KBM-7 (cell line): ENCODE results near the gene DOCK3.

Experiments used
- DNase-seq: peaks from one replicate; pipeline ENCODE4 v3.0.0-alpha.2; 2015
- in situ Hi-C: fragments of 300-500 bp; cut with MboI; formaldehyde crosslinking; loops from 2 replicates; pipeline ENCODE4 v1.14.3; 2020; ENCODE audit warnings: low sequenced_read_pairs, low pct_unique_long_range_greater_than_20kb, mixed read lengths

DOCK3 gene

GRCh38 chr3:51392355-51393133, 717.8 kb downstream of the DOCK3 start:
- DNase-seq = no peak
- in situ Hi-C loops = loop anchor here (25.0 kb wide), 1 partner anchor 730 kb away; the partner anchor contains the start of gene DOCK3

GRCh38 chr3:51393134-51393495, 718.4 kb downstream of the DOCK3 start:
- in situ Hi-C loops = loop anchor here (25.0 kb wide), 1 partner anchor 731 kb away; the partner anchor contains the start of gene DOCK3
- DNase-seq = no peak

GRCh38 chr3:51393564-51393963, 718.8 kb downstream of the DOCK3 start:
- in situ Hi-C loops = loop anchor here (25.0 kb wide), 1 partner anchor 731 kb away; the partner anchor contains the start of gene DOCK3
- no peak for DNase-seq

DNA sequence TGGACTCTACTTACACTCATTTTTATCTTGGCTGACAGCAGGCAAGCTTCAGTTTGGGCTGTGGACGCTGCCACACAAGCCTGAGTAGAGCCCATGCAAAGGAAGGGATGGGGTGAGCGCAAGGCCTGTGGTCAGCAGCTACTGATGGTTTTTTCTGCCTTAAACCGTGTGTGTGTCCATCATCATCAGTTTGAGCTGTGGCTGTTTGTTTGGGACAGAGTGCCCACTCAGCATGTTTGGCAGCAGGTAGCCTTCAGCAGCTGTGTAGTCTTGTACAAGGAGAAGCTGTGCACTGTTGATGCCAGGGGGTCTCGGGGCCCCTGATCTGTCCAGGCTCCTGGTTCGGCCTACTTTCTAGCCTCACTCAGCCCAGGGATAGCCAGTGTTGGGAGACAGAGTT, 719.8 kb downstream of the DOCK3 start:
- in situ Hi-C loops = loop anchor here (25.0 kb wide), 1 partner anchor 732 kb away; the partner anchor contains the start of gene DOCK3
- DNase-seq = no peak

DNA sequence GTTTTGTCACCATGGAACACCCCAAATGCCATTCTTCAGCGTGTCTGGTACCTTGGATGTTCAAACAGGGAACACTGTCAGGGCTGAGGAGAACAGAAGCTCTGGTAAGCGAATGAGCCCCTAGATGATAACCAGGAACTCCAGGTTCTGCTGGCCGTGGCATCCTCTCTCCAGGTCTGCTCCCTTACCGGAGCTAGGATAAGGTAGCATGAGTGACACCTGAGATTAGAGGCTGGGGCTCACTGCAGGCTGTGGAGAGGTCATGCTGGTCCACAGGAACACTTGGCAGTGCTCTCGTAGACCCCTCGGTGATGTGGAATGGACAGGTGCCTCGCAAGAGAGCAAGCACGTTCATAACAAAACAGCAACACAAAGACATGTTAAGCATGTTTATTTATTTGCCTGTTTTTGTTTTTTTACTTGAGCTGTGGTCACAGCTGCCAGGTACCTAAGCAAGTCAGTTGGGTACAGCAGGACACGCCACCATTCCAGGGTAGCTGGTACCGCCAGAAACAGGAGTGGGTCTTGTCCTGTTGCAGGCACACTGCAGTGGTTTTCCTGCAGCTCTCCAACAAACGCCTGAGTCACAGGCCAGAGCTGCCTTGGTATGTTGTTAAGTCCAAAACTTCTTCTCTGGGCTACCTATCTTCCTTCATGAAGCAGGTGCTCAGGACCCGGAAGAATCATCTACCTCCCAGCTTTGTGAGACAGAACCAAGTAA, 720.9 kb downstream of the DOCK3 start:
- no peak for DNase-seq
- in situ Hi-C loops = loop anchor here (25.0 kb wide), 1 partner anchor 733 kb away; the partner anchor contains the start of gene DOCK3

GRCh38 chr3:51396401-51396800, 721.7 kb downstream of the DOCK3 start:
- no peak for DNase-seq
- in situ Hi-C loops = loop anchor here (25.0 kb wide), 1 partner anchor 734 kb away; the partner anchor contains the start of gene DOCK3

- DNase-seq = no peak
- in situ Hi-C loops = loop anchor here (25.0 kb wide), 1 partner anchor 735 kb away; the partner anchor contains the start of gene DOCK3
Measured at GRCh38 chr3:51397392-51397791, 722.7 kb downstream of the DOCK3 start.

DNA sequence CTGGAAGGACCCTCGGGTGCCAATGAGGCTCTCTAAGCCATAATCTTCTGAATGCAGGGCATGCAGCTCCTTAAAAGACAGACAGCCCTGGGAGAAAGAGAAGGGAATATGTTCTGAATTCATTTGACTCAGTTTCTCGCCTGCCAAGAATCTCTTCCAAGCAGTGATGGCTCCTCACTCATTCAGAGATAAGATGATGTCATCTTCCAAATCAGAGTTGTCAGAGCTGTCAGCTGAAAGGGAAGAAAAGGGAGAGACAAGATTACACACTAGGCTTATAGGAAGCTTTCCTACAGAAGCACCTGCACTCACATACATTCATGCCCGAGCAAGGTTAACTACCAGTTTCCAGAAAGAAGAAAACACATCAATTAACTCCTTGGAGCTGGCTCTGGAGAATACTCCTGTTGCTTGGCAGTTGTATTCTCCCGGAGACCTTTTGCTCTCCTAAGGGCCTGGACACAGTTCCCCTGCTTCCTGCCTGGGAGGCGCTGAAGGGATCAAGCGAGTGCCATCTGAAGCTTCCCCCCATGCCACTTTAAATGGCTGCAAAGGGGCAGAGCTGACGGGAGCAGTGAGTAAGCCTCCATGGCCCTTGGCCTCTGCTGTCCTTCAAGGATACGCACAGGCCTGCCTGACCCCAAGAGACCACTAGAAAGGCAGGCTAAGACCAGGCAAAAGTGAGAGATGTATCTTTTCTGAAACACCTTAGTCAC, 724.0 kb downstream of the DOCK3 start:
- DNase-seq = no peak
- in situ Hi-C loops = loop anchor here (25.0 kb wide), 1 partner anchor 736 kb away; the partner anchor contains the start of gene DOCK3

GRCh38 chr3:51400166-51400565, 725.4 kb downstream of the DOCK3 start:
- DNase-seq = no peak
- in situ Hi-C loops = no loop called here

DNA sequence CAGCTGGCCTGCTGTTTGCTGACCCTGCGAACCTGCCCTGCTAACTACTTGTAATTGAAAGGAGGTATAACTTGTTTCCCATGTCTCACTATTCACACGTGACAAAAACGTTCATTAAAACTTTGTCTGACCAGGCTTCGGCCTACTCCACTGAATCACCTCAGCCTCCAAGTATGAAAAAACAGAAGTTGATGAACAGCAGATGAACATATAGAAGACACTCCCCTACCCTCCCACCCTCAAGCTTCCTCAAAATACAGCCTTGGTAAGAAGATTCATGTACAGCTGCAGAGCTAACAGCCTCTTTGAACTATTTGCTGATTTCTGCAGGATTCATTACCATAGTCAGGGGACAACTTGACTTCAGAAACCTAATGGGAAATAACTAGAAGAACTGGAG, 727.0 kb downstream of the DOCK3 start:
- in situ Hi-C loops = no loop called here
- DNase-seq = peak; percentile 85

- in situ Hi-C loops = no loop called here
- no peak for DNase-seq
Measured at GRCh38 chr3:51403675-51404074, 728.9 kb downstream of the DOCK3 start.

GRCh38 chr3:51408021-51408420, 733.3 kb downstream of the DOCK3 start:
- in situ Hi-C loops = no loop called here
- DNase-seq = no peak

DNA sequence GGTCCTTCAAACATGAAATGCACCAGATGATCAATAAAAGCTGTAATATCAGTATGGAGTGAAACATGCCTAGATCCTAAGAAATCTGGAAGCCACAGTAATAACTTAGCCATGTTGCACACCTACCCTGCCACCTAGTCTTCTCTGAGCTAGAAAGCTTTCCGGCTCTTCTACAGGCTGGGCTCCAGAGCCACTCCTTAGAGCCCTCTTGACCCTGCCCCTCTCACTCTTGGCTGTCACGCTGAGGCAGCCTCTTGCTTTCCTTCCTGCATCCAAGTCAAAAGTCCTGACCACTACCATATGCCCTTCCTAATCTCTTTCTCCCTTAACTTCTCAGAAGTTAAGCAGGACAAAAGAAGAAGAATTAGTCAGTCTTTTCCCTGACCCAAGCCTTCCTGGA, 734.1 kb downstream of the DOCK3 start:
- DNase-seq = no peak
- in situ Hi-C loops = no loop called here

DNA sequence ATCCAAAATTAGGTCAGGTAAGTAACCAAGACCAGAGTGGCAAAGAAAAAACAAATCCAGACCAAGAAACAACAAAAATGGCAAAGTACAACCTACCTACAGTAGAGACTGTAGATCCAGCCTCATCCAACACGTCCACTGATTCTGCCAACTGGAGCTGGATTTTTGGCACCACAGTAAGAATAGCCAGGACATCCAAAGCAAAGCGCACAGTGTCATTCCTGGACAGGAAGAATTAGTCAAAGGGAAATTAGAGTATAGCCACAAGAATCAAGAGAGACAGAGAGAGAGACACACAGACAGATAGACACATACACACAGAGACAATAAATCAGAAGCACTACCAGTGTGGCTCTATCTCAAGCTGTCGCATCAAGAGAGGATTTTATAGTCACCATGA, 747.5 kb downstream of the DOCK3 start:
- in situ Hi-C loops = no loop called here
- no peak for DNase-seq

- no peak for DNase-seq
Measured at GRCh38 chr3:51426921-51427320, 752.2 kb downstream of the DOCK3 start.

GRCh38 chr3:51429138-51429537, 754.4 kb downstream of the DOCK3 start:
- DNase-seq = no peak
- in situ Hi-C loops = no loop called here

More at GRCh38 chr3:51426921-51427320, 752.2 kb downstream of the DOCK3 start:
- in situ Hi-C loops = no loop called here
